ENCODE measurements around the gene ARL15.
"Not testable (repeated sequence)": the region's sequence is repeated elsewhere in the genome, so short reads cannot be mapped to it uniquely, and the experiment has no call there.

ARL15 gene

DNA sequence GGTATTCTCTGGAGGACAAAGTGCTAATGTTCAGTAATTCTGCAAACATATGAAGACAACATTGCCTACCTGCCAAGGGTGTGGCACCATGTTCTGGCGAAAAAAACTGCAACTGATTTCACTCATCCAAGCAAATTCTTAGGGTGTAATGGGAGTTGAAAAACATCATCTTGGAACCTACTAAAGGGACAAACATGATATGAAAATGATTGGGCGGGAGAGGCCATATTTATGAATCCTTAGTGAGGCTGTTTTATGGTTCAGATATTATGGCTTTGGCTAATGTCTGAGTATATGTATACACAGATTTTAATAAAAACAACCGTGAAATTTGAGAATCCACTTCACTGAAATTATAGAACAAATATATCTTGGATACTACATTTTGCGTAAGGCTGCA is 225.7 kb downstream of the ARL15 start:
- no peak for DNase-seq

- DNase-seq, result no peak
These were observed 226.5 kb downstream of the ARL15 start for GRCh38 chr5:54083851-54084250.

- no peak for DNase-seq
These were observed 227.1 kb downstream of the ARL15 start for GRCh38 chr5:54083245-54083644.

DNA sequence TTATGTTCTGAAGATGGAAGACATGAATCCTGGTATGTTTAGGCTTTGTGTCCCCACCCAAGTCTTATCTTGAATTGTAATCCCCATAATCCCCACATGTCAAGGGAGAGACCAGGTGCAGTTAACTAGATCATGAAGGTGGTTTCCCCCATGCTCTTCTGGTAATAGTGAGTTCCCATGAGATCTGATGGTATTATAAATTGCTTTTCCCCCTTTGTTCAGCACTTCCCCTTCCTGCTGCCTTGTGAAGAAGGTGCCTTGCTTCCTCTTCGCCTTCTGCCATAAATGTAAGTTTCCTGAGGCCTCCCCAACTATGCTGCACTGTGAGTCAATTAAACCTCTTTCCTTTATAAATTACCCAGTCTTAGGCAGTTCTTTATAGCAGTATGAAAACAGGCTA is 229.0 kb downstream of the ARL15 start:
- no peak for DNase-seq

GRCh38 chr5:54080831-54081230 is 229.5 kb downstream of the ARL15 start:
- no peak for DNase-seq

DNA sequence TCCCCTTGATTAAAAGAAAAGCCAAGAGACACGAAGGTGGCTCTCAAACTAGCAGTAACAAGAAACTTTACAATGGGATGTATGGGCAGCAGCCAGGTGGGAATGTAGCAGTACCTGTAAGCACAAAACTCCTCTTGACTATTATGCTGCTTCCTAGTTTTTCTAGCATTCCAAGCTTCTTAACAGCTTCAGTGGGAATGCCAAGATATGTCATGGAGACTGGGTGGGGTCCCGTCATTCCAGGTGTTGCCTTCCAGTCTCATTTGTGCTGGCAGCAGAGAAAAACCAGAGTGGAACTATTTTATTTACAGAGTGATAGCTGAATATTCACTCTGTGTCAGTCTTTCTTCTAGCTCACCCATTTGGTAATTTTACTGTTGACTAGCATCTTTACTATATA is 236.6 kb downstream of the ARL15 start:
- no peak for DNase-seq

GRCh38 chr5:54073131-54073530 is 237.2 kb downstream of the ARL15 start:
- DNase-seq, result no peak

DNA sequence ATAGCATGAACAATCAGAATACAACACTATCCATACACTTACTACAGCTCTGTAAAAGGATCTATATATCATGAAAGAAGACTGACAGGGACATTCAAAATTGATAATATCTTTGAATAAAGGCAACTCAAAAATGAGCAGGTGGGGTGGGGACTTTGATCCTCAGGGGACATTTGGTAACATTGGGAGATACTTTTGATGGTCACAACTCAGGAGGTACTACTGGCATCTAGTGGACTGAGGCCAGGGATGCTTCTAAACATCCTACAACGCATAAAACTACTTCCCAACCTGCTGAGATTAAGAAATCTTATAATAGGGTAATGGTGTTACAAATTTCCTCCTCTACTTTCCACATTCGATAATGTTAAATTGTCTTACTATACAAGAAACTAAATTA is 243.9 kb downstream of the ARL15 start:
- no peak for DNase-seq

GRCh38 chr5:54063817-54064216 is 246.6 kb downstream of the ARL15 start:
- DNase-seq, result no peak

DNA sequence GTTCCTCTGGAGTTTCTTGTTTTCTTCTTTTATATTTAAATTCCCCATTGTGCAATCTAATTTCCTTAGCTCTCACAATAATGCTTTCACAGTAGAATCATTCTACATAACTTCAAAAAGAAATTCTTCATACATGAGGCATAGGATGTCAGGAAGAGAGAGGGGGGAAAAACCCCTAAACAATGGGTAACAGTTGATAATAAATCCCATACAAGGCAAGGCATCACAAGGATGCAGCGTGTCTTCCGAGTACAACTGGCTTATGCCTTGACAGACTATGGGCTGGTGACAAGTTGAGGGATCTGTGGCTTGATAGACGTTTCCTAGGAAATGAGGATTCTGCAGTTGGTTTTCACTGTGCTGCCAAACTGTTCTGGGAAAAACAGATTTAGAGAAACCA is 247.4 kb downstream of the ARL15 start:
- no peak for DNase-seq

- DNase-seq, result not testable (repeated sequence)
These were observed 249.5 kb downstream of the ARL15 start for GRCh38 chr5:54060919-54061318.

DNA sequence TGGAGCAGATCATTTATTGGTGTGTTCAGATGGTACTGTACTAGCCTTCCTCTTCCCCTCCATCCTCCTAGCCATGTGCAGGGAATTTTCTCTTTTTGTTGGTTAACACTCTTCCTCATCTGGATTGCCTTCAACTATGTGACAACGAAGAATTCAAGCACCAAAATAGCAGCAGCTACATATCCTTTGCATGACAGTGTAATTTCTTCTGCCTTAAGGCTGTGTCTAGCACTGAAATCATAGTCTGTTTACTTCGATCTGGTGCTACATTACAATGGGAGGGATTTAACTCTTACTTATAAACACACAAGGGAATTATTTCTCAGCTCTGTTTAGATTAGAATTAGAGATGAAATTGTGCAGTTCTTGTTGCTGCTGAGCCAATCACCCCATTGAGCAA is 260.4 kb downstream of the ARL15 start:
- DNase-seq, result no peak

GRCh38 chr5:54049144-54049543 is 261.2 kb downstream of the ARL15 start:
- no peak for DNase-seq

- no peak for DNase-seq
These were observed 265.1 kb downstream of the ARL15 start for GRCh38 chr5:54045077-54045792.

DNA sequence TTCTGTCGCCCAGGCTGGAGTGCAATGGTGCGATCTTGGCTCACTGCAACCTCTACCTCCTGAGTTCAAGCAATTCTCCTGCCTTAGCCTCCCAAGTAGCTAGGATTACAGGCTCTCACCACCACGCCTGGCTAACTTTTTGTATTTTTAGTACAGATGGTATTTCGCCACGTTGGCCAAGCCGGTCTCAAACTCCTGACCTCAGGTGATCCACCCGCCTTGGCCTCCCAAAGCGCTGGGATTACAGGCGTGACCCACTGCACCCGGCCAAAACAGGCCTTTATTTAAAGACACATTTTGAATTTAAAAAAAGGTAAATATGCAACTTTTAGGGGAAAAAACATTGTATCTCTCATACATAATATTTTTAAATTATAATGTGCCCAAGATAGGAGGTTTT is 266.1 kb downstream of the ARL15 start:
- DNase-seq, result not testable (repeated sequence)

GRCh38 chr5:54040804-54041203 is 269.6 kb downstream of the ARL15 start:
- no peak for DNase-seq

DNA sequence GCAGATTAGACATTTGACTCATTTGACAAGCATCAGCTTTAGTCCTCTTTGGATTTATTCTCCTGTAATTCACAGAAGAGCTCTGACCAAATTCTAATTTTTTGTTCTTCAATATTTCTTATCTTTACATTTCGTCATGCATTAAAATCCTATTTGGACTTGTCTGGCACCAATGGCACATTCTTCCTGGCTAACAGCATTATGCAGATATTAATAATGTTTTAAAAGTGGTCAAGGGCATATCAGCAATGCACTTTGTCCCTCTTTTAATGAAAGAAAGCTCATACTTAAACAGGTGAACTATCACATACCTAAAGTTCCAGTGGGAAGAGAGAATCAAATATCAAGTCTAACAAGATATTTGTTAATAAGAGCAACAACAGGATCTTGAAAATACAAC is 270.4 kb downstream of the ARL15 start:
- DNase-seq, result no peak

DNA sequence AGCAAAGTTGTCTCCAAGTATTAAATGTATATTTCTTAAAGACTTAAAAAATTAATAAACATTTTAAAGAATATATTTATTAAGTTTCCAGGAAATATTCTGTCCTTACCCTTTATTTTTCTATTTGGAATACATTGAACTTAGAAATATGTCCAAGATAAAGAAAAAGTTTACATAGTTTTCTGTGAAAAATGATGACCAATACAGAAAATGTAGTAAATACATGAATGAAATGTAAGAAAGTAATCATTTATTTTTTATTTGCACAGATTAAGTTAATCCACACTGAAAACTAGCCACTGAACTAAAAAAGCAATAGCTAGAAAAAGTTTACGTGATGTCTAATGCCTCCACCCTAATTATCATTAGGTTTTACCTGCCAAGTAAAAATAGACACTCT is 273.2 kb downstream of the ARL15 start:
- DNase-seq, result no peak

GRCh38 chr5:54030981-54031380 is 279.4 kb downstream of the ARL15 start:
- DNase-seq, result no peak

GRCh38 chr5:54024466-54024865 is 285.9 kb downstream of the ARL15 start:
- DNase-seq, result no peak

DNA sequence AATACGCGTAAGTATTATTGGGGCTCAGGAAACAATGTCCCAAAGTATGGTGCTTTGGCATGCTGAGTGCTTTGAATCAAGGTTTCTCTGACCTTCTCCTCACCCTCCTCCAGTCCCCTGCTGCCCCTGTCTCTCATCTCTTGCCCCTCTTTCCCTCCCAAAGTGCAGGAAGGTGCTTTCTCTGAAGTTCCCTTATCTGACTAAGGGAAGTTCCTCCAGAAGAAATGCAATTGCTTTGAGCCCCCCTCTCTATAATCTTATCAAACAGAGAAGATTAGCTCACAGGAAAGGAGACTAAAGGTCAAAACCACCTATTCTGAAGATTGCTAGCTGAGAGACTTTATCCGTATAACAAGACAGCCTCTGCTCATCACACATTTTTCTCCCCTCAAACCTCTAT is 288.1 kb downstream of the ARL15 start:
- DNase-seq, result no peak

DNA sequence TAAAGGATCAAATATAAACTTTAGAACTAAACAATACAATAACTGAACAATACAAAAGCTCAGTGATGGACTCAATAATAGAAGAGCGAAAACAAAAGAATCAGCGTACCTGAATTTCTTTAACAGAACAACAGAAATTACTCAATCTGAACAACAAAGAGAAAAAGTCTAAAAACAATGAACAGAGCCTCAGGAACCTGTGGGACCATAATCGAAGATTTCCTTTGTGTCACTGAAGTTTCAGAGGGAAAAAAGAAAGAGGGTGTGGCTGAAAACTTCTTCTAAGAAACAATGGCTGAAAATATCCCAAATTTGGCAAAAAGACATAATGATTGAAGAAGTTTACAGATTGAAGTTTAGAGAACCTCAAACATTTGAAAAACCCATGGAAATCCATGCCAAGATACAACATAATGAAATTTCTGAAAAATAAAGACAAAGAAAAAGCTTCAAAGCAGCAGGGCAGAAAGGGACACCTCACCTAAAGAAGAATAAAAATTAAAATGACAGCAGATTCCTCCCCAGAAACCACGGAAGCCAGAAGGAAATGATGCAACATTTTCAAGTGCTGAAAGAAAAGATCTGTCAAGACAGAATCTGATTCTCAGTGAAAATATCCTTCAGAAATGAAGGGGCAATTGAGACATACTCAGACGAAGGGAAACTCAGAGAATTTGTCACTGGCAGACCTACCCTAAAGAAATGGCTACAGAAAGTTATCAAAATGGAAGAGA is 288.8 kb downstream of the ARL15 start:
- no peak for DNase-seq

- no peak for DNase-seq
These were observed 291.9 kb downstream of the ARL15 start for GRCh38 chr5:54018438-54018837.

DNA sequence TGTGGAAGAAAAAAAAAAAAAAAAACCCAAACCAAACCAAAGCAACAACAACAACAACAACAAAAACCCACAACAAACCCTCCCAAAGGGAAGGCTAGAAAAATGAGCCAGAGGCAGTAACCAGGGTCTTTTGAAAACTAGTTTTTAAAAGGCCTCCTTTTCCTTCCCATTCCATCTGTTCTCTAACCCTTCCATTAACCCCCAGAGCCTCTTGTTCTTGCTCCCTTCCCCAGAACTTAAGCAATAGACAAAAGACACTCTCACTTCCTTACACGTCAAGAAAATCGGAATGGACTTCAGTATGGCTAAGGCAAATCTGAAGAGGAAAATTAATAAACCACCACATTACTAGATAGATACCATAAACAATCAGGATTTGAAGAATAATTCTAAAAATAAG is 292.8 kb downstream of the ARL15 start:
- no peak for DNase-seq

Data from right forelimb (tissue), 1 donor.